Tibial nerve (tissue), 4 donors: ENCODE results near the gene PLCB1.

ENCODE experiments used
- CTCF ChIP-seq, 5 experiments: fragments of 200-600 bp in 3 of 5; fragments of 450-650 bp in 2 of 5; sonication (generic) in 3 of 5; IDR thresholded peaks; one replicate each; pipeline ENCODE4 v1.5.1; 2016 to 2019; ENCODE audit warnings: antibody characterized with exemption in 5 of 5, mild to moderate bottlenecking in 3 of 5, moderate library complexity in 2 of 5
- EP300 ChIP-seq, 2 donors: sonication (generic); formaldehyde crosslinking; IDR thresholded peaks; one replicate each; pipeline ENCODE4 v1.6.1; 2017; ENCODE audit warnings: antibody characterized with exemption in 2 of 2, mild to moderate bottlenecking in 1 of 2
- POLR2A ChIP-seq, 2 donors: fragments of 450-650 bp; IDR thresholded peaks; one replicate each; pipeline ENCODE4 v1.6.1; 2017; ENCODE audit warnings: antibody characterized with exemption in 2 of 2, mild to moderate bottlenecking in 2 of 2, moderate library complexity in 2 of 2

GRCh38 chr20:8116067-8116811 lies 15.8 kb upstream of the PLCB1 start:
- TF ChIP-seq POLR2A (IDR thresholded peaks at IDR 0.05): no peak
- TF ChIP-seq CTCF (IDR thresholded peaks at IDR 0.05): no peak
- TF ChIP-seq EP300 (IDR thresholded peaks at IDR 0.05): no peak
